ENCODE data around the gene ALPK1. TPM values are rescaled to one million over a fixed set of nuclear protein-coding genes. Genes with fewer than 3 reads are reported as not detected.

Gene ALPK1
- total RNA-seq: 1 to 10 TPM; 3.8 to 4.4 TPM

DNA sequence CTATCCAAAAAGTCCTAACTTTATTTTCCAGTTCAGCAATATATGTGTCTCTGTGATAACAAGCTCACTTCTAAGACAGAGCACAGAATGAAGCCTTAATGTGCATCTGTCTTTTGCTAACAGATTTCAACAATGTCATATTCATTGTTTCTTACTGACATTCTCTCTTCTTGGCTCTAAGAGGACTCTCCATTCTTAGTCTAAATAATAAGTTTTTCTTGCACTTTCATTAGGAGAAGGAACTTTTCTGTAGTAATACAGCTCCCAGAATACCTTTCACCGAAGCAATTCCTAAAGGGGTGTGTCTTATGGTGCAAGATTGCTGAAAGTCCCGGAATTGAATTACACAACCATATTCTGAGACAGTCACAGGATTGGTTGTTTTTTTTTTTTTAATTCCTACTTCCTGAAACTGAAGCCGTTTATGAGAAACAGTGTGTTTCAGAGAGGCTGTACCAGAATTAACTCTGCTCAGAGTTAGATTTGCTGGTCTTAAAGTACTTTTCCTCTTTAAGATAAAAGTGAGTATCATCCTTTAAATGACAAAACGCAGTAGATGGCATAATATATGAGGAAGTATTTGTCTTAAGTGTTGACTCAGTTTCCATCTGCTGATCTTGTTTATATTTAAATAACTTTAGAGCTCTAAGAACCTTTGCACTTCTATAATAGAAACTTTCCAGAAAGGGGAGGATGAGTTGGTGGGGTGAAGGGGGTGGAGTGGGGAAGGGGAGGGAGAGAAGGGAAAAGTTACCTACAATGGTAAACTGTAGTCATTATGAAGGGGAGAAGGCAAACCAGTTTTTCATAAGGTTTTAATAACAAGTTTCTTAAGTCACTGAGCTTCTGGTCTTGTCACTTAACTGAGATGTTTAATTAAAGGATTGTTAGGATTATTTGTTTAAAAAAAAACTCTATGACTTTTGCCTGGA is at the start of gene ALPK1:
TSS of gene ALPK1 (plus strand) at position 421 of the 932 bp plus-strand sequence.
- ChIA-PET CTCF (no interaction called here), POLR2A (interaction anchor here (0.5 to 1.0 kb wide), 2 partner anchors 11 to 24 kb away, joined by 3 to 4 read pairs; partner anchors contain the start of gene TIFA)

DNA sequence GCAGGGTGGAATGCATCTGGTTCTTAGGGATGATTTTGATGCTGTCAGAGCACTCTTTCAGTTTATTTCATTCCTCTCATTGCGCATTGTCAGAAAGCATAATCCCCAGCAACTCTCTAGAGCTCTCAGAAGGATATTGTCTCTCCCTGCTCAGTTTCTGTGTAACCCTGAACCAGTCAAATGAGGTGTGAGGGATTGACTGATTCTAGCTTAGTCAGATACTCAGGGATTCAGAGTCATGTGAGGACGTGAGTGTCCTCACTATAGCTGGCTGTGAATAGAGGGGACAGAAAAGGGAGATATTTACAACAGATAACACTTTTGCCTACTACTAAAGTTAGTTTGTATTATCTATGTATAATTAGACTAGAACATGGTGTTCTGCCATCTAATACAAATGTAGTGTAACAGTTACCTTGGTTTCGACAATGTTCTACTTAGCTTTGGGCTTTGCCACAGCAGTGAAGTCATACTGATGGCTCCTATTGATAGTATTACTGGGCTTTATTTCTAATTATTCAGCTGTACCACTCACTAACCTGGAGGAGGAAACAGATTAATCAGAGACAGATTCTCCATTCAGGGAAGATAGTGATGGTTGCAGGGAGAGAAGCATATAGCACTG is 46.0 kb upstream of the ALPK1 start:
- CTCF ChIA-PET: interaction anchor here (0.7 kb wide), 1 partner anchor 27 kb away, joined by 3 read pairs; no protein-coding TSS in a partner anchor

GRCh38 chr4:112252234-112252633 is 44.9 kb upstream of the ALPK1 start:
- CTCF ChIA-PET: no interaction called here

More for the DNA sequence above, 46.0 kb upstream of the ALPK1 start:
- POLR2A ChIA-PET: no interaction called here

DNA sequence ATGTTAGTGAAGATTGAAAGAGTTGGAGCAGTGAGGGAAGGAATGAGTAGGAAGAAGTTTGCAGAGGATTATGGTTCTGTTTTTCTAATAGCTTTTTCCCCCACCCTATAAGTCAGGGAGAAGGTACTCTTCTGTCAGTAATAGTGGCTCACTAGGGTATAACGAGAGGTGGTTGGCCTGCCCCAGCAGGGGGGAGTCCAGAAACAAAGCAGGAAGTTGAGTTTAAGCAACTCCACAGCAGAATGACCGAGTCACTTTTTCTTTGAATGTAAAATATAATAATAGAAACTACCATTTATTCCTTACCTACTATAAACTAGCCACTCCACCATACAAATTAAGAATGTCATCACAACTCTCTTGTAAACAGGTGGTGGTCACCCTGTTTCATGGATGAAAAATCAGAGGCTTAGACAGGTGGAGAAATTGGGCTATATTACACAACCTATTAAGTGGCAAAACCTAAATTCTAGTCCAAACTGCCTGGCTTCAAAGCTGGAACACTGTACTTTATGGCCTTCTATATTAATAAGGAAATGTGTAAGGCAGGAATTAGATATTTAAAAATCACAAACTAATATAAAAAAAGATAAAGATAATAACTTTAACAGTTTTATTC is 43.7 kb upstream of the ALPK1 start:
- CTCF ChIA-PET: no interaction called here
- POLR2A ChIA-PET: no interaction called here

More at GRCh38 chr4:112252234-112252633, 44.9 kb upstream of the ALPK1 start:
- POLR2A ChIA-PET: no interaction called here

DNA sequence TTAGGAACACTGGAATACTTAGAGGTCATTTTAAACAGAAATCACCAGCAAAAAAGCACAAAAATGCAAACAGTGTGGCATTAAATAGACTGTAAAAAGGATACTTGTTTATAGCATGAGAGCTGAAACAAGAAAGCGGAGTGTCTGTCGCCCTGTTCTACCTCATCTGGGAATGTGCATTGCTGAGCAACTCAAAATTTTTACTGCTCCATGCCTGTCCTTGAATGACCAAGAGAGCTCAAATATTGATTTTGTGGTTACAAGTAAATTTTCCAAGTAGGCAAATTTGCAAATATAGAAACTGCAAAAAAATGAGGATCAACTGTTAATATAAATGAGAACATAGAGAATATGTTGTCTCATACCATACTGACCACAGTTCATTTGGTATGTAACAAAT is 40.1 kb upstream of the ALPK1 start:
- ChIA-PET POLR2A (no interaction called here), CTCF (no interaction called here)

- POLR2A ChIA-PET: no interaction called here
Observed at GRCh38 chr4:112266823-112267222, 30.3 kb upstream of the ALPK1 start.

DNA sequence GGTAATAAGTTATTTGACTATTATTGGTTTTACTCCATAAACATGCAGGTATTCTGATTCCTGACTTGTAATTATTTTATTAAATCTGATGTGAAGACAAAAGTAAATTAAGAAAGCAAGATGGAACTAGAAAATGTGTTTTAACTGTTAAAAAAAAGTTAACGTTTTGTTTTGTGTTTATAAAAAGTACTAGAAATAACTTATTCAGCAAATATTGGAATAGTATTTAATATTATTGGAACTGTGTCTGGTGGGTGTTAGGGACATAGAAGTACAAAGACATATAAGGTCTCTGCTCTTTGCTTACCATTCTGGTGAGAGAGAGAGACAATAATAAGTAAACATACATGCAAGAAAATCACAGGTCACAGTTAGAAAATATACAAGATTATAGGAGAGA is 27.1 kb upstream of the ALPK1 start:
- ChIA-PET CTCF (no interaction called here), POLR2A (no interaction called here)

More at GRCh38 chr4:112266823-112267222, 30.3 kb upstream of the ALPK1 start:
- CTCF ChIA-PET: no interaction called here

DNA sequence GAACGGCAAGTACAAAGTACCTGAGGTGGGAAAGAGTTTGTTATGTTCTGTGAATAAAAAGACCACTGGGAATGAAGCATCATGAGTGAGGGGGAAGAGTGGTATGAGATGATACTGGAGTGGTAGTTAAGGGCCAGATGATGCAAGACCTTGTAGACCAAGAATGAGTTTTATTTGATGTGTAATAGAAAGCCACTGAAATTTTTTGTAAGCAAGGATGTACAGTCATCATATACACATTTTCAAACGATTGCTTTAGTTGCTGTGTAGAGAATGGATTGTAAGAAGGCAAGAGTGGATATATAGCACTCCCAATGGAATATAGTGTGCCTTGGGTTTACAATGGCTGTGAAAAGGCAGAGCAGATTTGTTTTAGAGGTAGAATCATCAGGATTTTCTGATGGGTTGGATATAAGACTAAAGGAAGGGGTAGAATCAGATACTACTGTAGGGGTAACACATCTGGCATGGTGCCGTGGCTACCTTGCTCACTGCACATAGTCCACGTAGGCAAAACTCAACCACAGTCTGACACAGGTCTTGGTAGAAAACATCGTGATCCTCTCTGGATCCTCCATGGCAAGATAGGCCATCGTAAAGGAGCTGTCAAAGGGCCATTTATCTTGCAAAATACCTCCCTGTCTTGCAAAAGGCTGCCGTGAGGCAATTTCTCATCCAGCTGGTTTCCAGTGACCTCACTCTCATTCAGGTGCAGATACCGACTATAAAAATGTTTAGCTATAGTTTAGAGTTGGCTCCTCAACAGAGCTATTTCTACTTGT is 26.3 kb upstream of the ALPK1 start:
- ChIA-PET POLR2A (interaction anchor here (1.3 to 1.4 kb wide), 2 partner anchors 15 to 17 kb away, joined by 4 to 8 read pairs; partner anchors contain the start of gene TIFA), CTCF (interaction anchor here (1.0 kb wide), 1 partner anchor 15 kb away, joined by 3 read pairs; the partner anchor contains the start of gene TIFA)

DNA sequence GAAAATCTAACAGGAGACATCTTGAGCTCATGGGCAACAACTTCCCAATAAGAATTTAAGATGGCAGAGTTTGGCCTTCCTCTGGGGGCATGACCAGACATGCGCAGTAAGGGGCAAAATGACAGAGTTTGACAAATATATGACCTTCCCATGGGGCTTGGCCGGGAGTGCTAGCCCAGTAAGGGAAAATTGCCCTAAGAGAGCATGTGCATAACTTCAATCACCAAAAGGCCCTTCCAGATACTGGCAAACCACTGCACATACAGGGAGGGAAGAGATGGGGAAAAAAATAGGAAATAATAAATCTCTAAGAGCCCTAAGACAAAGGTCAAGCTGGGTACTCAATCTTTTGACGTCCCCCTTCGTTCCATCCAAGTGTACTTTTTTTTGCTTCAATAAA is 24.9 kb upstream of the ALPK1 start:
- ChIA-PET POLR2A (interaction anchor here (1.3 to 1.4 kb wide), 2 partner anchors 14 to 15 kb away, joined by 4 to 8 read pairs; partner anchors contain the start of gene TIFA), CTCF (interaction anchor here (1.0 kb wide), 1 partner anchor 14 kb away, joined by 9 read pairs; the partner anchor contains the start of gene TIFA)

DNA sequence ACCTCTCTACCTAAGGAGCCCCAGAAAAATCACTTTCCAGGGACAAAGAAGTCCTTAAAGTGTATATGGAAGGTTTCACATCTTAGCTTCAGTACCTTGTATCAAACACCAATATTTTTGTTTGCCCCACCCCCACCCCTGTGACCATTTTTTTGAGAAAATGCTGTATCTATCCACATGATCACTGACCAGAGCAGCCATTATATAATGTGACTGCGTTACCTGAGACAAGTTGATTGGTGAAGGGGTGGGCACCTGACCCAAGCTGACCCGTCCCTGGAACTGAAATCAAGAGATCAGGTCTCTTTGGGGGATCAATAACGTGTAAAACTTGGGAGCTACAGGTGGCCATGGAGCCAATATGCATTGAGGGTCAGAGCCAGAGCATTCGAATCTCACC is 22.2 kb upstream of the ALPK1 start:
- ChIA-PET POLR2A (interaction anchor here (2.8 kb wide), 1 partner anchor 11 kb away, joined by 37 read pairs; the partner anchor contains the start of gene TIFA), CTCF (interaction anchor here (3.4 kb wide), 1 partner anchor 11 kb away, joined by 28 read pairs; the partner anchor contains the start of gene TIFA)

DNA sequence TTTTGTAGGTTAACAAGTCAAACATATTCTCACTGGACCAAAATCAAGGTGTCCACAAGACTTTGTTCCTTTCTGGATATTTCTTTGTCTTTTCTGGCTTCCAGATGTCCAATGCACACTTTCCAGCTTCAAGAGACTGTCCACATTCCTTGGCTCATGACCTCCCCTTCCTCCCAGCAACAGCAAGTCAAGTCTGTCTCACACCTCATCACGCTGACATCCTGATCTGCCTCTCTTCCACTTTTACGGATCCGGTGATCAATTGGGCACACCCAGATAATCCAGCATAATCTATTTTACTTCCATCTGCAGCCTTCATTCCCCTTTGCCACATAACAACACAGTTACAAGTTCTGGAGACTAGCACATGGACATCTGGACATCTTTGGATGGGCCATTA is 21.1 kb upstream of the ALPK1 start:
- CTCF ChIA-PET: interaction anchor here (3.4 kb wide), 1 partner anchor 10 kb away, joined by 28 read pairs; the partner anchor contains the start of gene TIFA
- POLR2A ChIA-PET: no interaction called here

DNA sequence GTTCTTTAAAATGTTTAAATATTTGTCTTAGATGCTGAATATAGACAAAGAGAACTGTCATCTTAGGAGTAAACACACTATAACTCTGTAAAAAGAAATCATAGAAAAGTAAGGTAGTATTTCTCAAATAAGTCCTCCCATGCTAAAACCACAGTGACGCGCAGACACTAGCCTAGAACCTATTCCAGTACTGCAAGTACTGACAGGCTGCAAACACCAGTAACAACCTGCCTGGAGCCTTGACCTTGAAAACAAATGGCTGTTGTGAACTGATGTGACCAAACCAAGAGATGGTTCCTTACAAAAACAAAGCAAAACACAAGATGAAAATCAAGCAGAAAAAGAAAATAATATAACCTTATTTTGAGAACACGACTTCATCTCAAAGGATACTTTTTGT is 19.9 kb upstream of the ALPK1 start:
- CTCF ChIA-PET: no interaction called here

GRCh38 chr4:112277705-112278448 is 19.3 kb upstream of the ALPK1 start:
- ChIA-PET CTCF (no interaction called here), POLR2A (no interaction called here)

More for the DNA sequence above, 19.9 kb upstream of the ALPK1 start:
- POLR2A ChIA-PET: no interaction called here

DNA sequence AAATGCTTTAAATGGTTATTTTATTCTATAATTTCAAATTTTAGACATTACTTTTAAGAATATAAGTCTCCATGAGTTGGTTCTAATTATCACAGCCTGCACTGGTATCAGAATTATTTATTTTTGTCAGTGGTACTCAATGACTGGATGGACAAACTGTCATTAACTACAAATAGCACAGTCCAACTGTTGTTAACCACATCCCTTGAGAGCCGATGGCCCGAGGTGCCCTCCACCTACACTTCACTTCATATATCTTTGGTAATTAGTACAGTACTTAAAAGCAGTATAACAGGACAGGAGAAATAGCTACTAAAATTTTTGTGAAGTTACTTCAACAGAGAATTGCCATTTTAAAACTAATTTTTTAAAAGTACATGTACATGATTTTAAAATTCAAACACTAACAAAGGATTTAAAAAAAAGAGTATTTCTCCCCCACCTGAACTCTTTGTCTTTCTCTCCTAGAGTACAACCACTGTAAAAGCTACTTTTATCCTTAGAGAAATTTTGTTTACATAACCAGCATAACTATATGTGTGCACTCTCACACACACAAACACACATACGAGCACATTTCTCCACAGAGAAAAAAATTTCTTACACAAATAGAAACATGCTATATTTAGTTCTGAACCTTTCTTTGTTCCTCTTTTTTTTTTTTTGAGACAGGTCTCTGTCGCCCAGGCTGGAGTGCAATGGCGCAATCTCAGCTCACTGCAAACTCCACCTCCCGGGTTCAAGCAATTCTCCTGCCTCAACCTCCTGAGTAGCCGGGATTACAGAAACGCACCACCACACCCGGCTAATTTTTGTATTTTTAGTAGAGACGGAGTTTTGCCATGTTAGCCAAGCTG is 17.9 kb upstream of the ALPK1 start:
- POLR2A ChIA-PET: interaction anchor here (0.7 kb wide), 1 partner anchor 10 kb away, joined by 4 read pairs; no protein-coding TSS in a partner anchor

DNA sequence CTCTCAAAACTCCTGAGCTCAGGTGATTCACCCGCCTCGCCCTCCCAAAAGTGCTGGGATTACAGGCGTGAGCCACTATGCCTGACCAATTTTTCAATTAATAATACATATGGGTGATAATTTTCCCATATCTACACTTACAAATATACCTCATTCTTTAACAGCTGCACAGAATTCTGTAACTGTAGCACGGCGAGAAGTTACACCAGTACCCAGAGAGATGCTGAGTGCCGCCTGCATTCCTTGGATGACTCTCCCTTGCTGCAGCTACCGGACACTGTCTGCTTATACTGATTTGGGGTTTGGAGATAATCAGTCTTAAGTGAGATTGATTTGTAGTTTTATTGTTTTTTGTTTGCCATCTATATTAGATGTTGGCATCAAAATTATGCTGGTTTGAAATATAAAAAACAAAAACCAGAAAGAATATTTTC is 17.3 kb upstream of the ALPK1 start:
- ChIA-PET CTCF (interaction anchor here (0.7 to 0.9 kb wide), 2 partner anchors 8 to 46 kb away, joined by 3 to 4 read pairs; no protein-coding TSS in a partner anchor), POLR2A (interaction anchor here (0.7 kb wide), 1 partner anchor 9 kb away, joined by 4 read pairs; no protein-coding TSS in a partner anchor)

More for the DNA sequence above, 17.9 kb upstream of the ALPK1 start:
- CTCF ChIA-PET: interaction anchor here (0.7 to 0.9 kb wide), 2 partner anchors 8 to 45 kb away, joined by 3 to 4 read pairs; no protein-coding TSS in a partner anchor

- CTCF ChIA-PET: no interaction called here
Observed at GRCh38 chr4:112280386-112281056, 16.6 kb upstream of the ALPK1 start.

More at GRCh38 chr4:112280386-112281056, 16.6 kb upstream of the ALPK1 start:
- POLR2A ChIA-PET: interaction anchor here (1.0 kb wide), 1 partner anchor 48 kb away, joined by 3 read pairs; the partner anchor contains the start of gene AP1AR

All from activated CD8-positive, alpha-beta memory T cell treated with anti-CD3 and anti-CD28 coated beads for 36 hours (primary cell).